ENCODE data around the gene PDX1. TPM values are rescaled to one million over a fixed set of nuclear protein-coding genes. Genes with fewer than 3 reads are reported as not detected.

PDX1 gene
- polyA plus RNA-seq, 3 donors = not detected

- no peak for DNase-seq (ENCODE audit: low read depth in 3 of 3, low spot score in 2 of 3)
These were observed 2.4 kb downstream of the PDX1 start for GRCh38 chr13:27921961-27922882.

GRCh38 chr13:27922883-27923612 is 3.2 kb downstream of the PDX1 start:
- no peak for DNase-seq (ENCODE audit: low read depth in 3 of 3, low spot score in 2 of 3)

GRCh38 chr13:27923794-27924528 is 4.2 kb downstream of the PDX1 start:
- no peak for DNase-seq (ENCODE audit: low read depth in 3 of 3, low spot score in 2 of 3)

GRCh38 chr13:27924529-27925141 is 4.8 kb downstream of the PDX1 start:
- DNase-seq (ENCODE audit: low read depth in 3 of 3, low spot score in 2 of 3) = no peak

GRCh38 chr13:27925220-27925991 is 5.6 kb downstream of the PDX1 start:
- no peak for DNase-seq (ENCODE audit: low read depth in 3 of 3, low spot score in 2 of 3)

- no peak for DNase-seq (ENCODE audit: low read depth in 3 of 3, low spot score in 2 of 3)
These were observed 7.0 kb downstream of the PDX1 start for GRCh38 chr13:27926644-27927434.

- no peak for DNase-seq (ENCODE audit: low read depth in 3 of 3, low spot score in 2 of 3)
These were observed 7.9 kb downstream of the PDX1 start for GRCh38 chr13:27927444-27928352.

- no peak for DNase-seq (ENCODE audit: low read depth in 3 of 3, low spot score in 2 of 3)
These were observed 8.6 kb downstream of the PDX1 start for GRCh38 chr13:27928353-27928804.

GRCh38 chr13:27928805-27929753 is 9.3 kb downstream of the PDX1 start:
- no peak for DNase-seq (ENCODE audit: low read depth in 3 of 3, low spot score in 2 of 3)

- no peak for DNase-seq (ENCODE audit: low read depth in 3 of 3, low spot score in 2 of 3)
These were observed 10.1 kb downstream of the PDX1 start for GRCh38 chr13:27929868-27930267.

GRCh38 chr13:27933118-27933517 is 13.3 kb downstream of the PDX1 start:
- DNase-seq (ENCODE audit: low read depth in 3 of 3, low spot score in 2 of 3) = no peak

- no peak for DNase-seq (ENCODE audit: low read depth in 3 of 3, low spot score in 2 of 3)
These were observed 14.0 kb downstream of the PDX1 start for GRCh38 chr13:27933580-27934328.

GRCh38 chr13:27942972-27943371 is 23.2 kb downstream of the PDX1 start:
- no peak for DNase-seq (ENCODE audit: low read depth in 3 of 3, low spot score in 2 of 3)

- no peak for DNase-seq (ENCODE audit: low read depth in 3 of 3, low spot score in 2 of 3)
These were observed 33.3 kb downstream of the PDX1 start for GRCh38 chr13:27952876-27953675.

GRCh38 chr13:27953676-27954405 is 34.0 kb downstream of the PDX1 start:
- peak in 2 of 3 donors; percentile 64 to 72 for DNase-seq (ENCODE audit: low read depth in 3 of 3, low spot score in 2 of 3)
